SK-N-SH treated with all-trans-retinoic acid at 6 μM for 48 hours (cell line): Measurements from ENCODE around the gene RPL35.

Source experiments
- ATAC-seq: fragments of 200-7000 bp; cut with Tn5 transposase; 3 replicates; pipeline ENCODE4 v1.9.1; 2020; ENCODE audit warnings: mild to moderate bottlenecking, moderate library complexity
- ARNTL ChIP-seq: fragments of 450-650 bp; formaldehyde crosslinking; IDR thresholded peaks from 2 replicates; pipeline ENCODE4 v1.5.0; 2020; ENCODE audit warnings: low read depth, mild to moderate bottlenecking, moderate library complexity, borderline replicate concordance
- BACH2 ChIP-seq: fragments of 250-450 bp; sonication (Bioruptor Pico); IDR thresholded peaks from 2 replicates; pipeline ENCODE4 v1.9.0; 2021; ENCODE audit warnings: mild to moderate bottlenecking, borderline replicate concordance
- CSDC2 ChIP-seq: fragments of 250-450 bp; sonication (Bioruptor Pico); IDR thresholded peaks from 2 replicates; pipeline ENCODE4 v1.5.0; 2020; ENCODE audit warnings: mild to moderate bottlenecking, moderate library complexity
- ESRRG ChIP-seq: fragments of 250-450 bp; sonication (Bioruptor Pico); IDR thresholded peaks from 2 replicates; pipeline ENCODE4 v1.6.1; 2021; ENCODE audit warnings: mild to moderate bottlenecking
- GLIS3 ChIP-seq: fragments of 250-450 bp; sonication (Bioruptor Pico); IDR thresholded peaks from 2 replicates; pipeline ENCODE4 v1.5.0; 2020; ENCODE audit warnings: mild to moderate bottlenecking, moderate library complexity
- ISL1 ChIP-seq: fragments of 250-450 bp; sonication (Bioruptor Pico); IDR thresholded peaks from 2 replicates; pipeline ENCODE4 v2.1.2; 2022; ENCODE audit warnings: mild to moderate bottlenecking, moderate library complexity
- OSR1 ChIP-seq: fragments of 250-450 bp; sonication (Bioruptor Pico); IDR thresholded peaks from 2 replicates; pipeline ENCODE4 v1.8.0; 2022; ENCODE audit warnings: moderate library complexity, mild to moderate bottlenecking, inconsistent platforms
- POU6F1 ChIP-seq: fragments of 250-450 bp; sonication (Bioruptor Pico); IDR thresholded peaks from 2 replicates; pipeline ENCODE4 v1.8.0; 2021; ENCODE audit warnings: low read depth, mild to moderate bottlenecking, moderate library complexity, borderline replicate concordance
- PPARA ChIP-seq: fragments of 250-450 bp; sonication (Bioruptor Pico); IDR thresholded peaks from 2 replicates; pipeline ENCODE4 v1.5.0; 2020; ENCODE audit warnings: mild to moderate bottlenecking, borderline replicate concordance
- RARB ChIP-seq: fragments of 250-450 bp; sonication (Bioruptor Pico); IDR thresholded peaks from 2 replicates; pipeline ENCODE4 v1.8.0; 2021; ENCODE audit warnings: mild to moderate bottlenecking, moderate library complexity
- SNAI2 ChIP-seq: fragments of 250-450 bp; sonication (Bioruptor Pico); IDR thresholded peaks from 2 replicates; pipeline ENCODE4 v1.5.0; 2020; ENCODE audit warnings: mild to moderate bottlenecking, moderate library complexity
- TCF4 ChIP-seq: fragments of 250-450 bp; sonication (Bioruptor Pico); IDR thresholded peaks from 2 replicates; pipeline ENCODE4 v1.8.0; 2021; ENCODE audit warnings: mild to moderate bottlenecking, moderate library complexity, borderline replicate concordance
- TOX ChIP-seq: fragments of 250-450 bp; sonication (Bioruptor Pico); IDR thresholded peaks from 2 replicates; pipeline ENCODE4 v1.8.0; 2021; ENCODE audit warnings: mild to moderate bottlenecking, moderate library complexity, borderline replicate concordance
- ZC3H10 ChIP-seq: fragments of 250-450 bp; sonication (Bioruptor Pico); IDR thresholded peaks from 2 replicates; pipeline ENCODE4 v1.5.1; 2021; ENCODE audit warnings: mild to moderate bottlenecking, moderate library complexity
- ZNF565 ChIP-seq: fragments of 450-650 bp; formaldehyde crosslinking; conservative IDR thresholded peaks from 2 replicates; pipeline ENCODE4 v1.5.0; 2020; ENCODE audit warnings: low read depth, mild to moderate bottlenecking, moderate library complexity
- ZNF70 ChIP-seq: fragments of 450-650 bp; formaldehyde crosslinking; IDR thresholded peaks from 2 replicates; pipeline ENCODE4 v1.5.0; 2020; ENCODE audit warnings: mild to moderate bottlenecking, moderate library complexity
- ZNF8 ChIP-seq: fragments of 450-650 bp; formaldehyde crosslinking; IDR thresholded peaks from 2 replicates; pipeline ENCODE4 v1.5.0; 2020; ENCODE audit warnings: mild to moderate bottlenecking, moderate library complexity
- TF ChIP-seq, protein P1 (sequence below): fragments of 250-450 bp; sonication (Bioruptor Pico); IDR thresholded peaks from 2 replicates; pipeline ENCODE4 v1.8.0; 2020; ENCODE audit warnings: mild to moderate bottlenecking, moderate library complexity, borderline replicate concordance
- TF ChIP-seq, protein P2 (sequence below): fragments of 250-450 bp; sonication (Bioruptor Pico); IDR thresholded peaks from 2 replicates; pipeline ENCODE4 v1.5.1; 2020; ENCODE audit warnings: low read depth, mild to moderate bottlenecking, moderate library complexity
- TF ChIP-seq, protein P3 (sequence below): fragments of 250-450 bp; sonication (Bioruptor Pico); IDR thresholded peaks from 2 replicates; pipeline ENCODE4 v1.5.1; 2021; ENCODE audit warnings: mild to moderate bottlenecking, moderate library complexity

The RPL35 gene

GRCh38 chr9:124828489-124829333 lies 33.0 kb downstream of the RPL35 start:
- no peak for ATAC-seq
- TF ChIP-seq TOX (no peak), CSDC2 (CRISPR knock-in tag) (no peak), ZC3H10 (no peak), ESRRG (CRISPR knock-in tag) (no peak), ZNF70 (CRISPR knock-in tag) (no peak), ZNF565 (CRISPR knock-in tag) (no peak), PPARA (no peak), ARNTL (CRISPR knock-in tag) (no peak), OSR1 (no peak), ZNF8 (CRISPR knock-in tag) (no peak)
- TF ChIP-seq, protein P1, sequence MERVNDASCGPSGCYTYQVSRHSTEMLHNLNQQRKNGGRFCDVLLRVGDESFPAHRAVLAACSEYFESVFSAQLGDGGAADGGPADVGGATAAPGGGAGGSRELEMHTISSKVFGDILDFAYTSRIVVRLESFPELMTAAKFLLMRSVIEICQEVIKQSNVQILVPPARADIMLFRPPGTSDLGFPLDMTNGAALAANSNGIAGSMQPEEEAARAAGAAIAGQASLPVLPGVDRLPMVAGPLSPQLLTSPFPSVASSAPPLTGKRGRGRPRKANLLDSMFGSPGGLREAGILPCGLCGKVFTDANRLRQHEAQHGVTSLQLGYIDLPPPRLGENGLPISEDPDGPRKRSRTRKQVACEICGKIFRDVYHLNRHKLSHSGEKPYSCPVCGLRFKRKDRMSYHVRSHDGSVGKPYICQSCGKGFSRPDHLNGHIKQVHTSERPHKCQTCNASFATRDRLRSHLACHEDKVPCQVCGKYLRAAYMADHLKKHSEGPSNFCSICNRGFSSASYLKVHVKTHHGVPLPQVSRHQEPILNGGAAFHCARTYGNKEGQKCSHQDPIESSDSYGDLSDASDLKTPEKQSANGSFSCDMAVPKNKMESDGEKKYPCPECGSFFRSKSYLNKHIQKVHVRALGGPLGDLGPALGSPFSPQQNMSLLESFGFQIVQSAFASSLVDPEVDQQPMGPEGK (CRISPR knock-in tag) = no peak
- TF ChIP-seq, protein P2, sequence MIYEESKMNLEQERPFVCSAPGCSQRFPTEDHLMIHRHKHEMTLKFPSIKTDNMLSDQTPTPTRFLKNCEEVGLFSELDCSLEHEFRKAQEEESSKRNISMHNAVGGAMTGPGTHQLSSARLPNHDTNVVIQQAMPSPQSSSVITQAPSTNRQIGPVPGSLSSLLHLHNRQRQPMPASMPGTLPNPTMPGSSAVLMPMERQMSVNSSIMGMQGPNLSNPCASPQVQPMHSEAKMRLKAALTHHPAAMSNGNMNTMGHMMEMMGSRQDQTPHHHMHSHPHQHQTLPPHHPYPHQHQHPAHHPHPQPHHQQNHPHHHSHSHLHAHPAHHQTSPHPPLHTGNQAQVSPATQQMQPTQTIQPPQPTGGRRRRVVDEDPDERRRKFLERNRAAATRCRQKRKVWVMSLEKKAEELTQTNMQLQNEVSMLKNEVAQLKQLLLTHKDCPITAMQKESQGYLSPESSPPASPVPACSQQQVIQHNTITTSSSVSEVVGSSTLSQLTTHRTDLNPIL (CRISPR knock-in tag) = no peak

GRCh38 chr9:124820698-124821623 lies 40.8 kb downstream of the RPL35 start:
- ATAC-seq = no peak

More at GRCh38 chr9:124820698-124821623, 40.8 kb downstream of the RPL35 start:
- TF ChIP-seq ZNF70 (CRISPR knock-in tag) (no peak), ZC3H10 (no peak), POU6F1 (CRISPR knock-in tag) (no peak), PPARA (no peak), OSR1 (no peak), GLIS3 (CRISPR knock-in tag) (no peak), RARB (CRISPR knock-in tag) (no peak), ZNF8 (CRISPR knock-in tag) (no peak), ZNF565 (CRISPR knock-in tag) (no peak), ARNTL (CRISPR knock-in tag) (no peak), ISL1 (CRISPR knock-in tag) (no peak), SNAI2 (no peak), TCF4 (no peak), BACH2 (CRISPR knock-in tag) (no peak)
- TF ChIP-seq, protein P1 (CRISPR knock-in tag) = no peak
- TF ChIP-seq, protein P3, sequence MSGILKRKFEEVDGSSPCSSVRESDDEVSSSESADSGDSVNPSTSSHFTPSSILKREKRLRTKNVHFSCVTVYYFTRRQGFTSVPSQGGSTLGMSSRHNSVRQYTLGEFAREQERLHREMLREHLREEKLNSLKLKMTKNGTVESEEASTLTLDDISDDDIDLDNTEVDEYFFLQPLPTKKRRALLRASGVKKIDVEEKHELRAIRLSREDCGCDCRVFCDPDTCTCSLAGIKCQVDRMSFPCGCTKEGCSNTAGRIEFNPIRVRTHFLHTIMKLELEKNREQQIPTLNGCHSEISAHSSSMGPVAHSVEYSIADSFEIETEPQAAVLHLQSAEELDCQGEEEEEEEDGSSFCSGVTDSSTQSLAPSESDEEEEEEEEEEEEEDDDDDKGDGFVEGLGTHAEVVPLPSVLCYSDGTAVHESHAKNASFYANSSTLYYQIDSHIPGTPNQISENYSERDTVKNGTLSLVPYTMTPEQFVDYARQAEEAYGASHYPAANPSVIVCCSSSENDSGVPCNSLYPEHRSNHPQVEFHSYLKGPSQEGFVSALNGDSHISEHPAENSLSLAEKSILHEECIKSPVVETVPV = no peak
- TF ChIP-seq, protein P2 (CRISPR knock-in tag) = no peak
- TF ChIP-seq, all 23 proteins: peak for 0
